G401.6 (cell line): ENCODE results near the gene OR51B2.
"Not testable (repeated sequence)": the region's sequence is repeated elsewhere in the genome, so short reads cannot be mapped to it uniquely, and the experiment has no call there.

Experiments used
- FAIRE-seq: peaks from 2 replicates; lab custom pipeline; 2012; peaks lifted over from hg19 to GRCh38; lab: Jason Lieb, UNC

Gene OR51B2

DNA sequence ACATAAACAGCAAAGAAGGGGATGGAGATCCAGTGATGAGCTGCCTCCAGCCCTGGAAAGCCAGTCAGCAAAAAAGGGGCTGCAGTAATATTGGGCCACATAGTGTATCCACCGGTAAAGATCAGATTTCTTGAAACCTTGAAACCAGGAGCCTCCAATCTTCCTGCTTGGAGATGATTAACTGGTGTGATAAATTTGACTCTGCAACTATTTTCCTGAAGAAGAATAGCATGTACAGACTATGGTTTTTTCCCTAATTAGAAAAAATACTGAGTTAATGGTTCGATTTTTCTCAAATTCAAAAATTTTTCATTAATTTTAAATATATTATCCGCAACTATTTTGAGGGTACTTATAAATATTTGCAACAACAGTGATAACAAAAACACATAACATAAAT is at the start of gene OR51B2:
OR51B2 (minus strand) TSS at position 101 of the 400 bp plus-strand sequence; CDS start at position 101, 0 bp downstream.
- FAIRE-seq: no peak

- FAIRE-seq: no peak
Observed at GRCh38 chr11:5369789-5370188, 45.7 kb upstream of the OR51B2 start.

GRCh38 chr11:5368502-5369043 is 44.5 kb upstream of the OR51B2 start:
- FAIRE-seq: no peak

GRCh38 chr11:5367448-5368074 is 43.5 kb upstream of the OR51B2 start:
- no peak for FAIRE-seq

DNA sequence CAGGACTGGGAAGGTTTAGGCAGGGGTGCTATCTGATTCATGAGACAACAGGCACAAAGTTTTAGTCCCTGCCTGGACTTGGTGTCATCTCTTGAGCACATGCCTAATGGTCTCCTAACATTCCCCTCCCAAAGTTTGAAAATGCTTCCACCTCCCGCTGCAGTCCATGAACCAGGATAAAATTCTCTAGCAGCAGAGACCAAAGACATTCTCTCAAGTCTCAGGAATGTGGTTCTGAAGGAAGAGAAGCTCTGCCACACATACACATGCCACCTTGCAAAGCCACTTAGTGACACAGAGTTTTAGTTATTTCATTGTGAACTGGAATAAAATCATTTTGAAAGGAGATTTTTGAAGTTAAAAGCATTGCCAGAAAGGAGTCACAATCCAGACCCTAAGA is 42.8 kb upstream of the OR51B2 start:
- FAIRE-seq: no peak

DNA sequence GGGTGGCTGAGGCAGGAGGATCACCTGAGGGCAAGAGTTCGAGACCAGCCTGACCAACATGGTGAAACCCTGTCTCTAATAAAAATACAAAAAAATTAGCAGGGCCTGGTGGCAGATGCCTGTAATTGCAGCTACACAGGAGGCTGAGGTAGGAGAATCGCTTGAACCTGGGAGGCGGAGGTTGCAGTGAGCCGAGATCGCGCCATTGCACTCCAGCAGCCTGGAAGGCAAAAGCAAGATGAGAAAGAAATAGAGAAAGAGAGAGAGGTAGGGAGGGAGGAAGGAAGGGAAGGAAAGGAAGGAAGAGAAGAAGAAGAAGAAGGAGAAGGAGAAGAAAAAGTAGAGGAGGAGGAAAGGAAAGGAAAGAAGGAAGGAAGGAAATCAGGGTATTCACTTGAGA is 42.3 kb upstream of the OR51B2 start:
- FAIRE-seq: not testable (repeated sequence)

- no peak for FAIRE-seq
Observed at GRCh38 chr11:5364214-5364613, 40.1 kb upstream of the OR51B2 start.

- FAIRE-seq: no peak
Observed at GRCh38 chr11:5363679-5364078, 39.6 kb upstream of the OR51B2 start.

- FAIRE-seq: no peak
Observed at GRCh38 chr11:5362017-5362625, 38.0 kb upstream of the OR51B2 start.

DNA sequence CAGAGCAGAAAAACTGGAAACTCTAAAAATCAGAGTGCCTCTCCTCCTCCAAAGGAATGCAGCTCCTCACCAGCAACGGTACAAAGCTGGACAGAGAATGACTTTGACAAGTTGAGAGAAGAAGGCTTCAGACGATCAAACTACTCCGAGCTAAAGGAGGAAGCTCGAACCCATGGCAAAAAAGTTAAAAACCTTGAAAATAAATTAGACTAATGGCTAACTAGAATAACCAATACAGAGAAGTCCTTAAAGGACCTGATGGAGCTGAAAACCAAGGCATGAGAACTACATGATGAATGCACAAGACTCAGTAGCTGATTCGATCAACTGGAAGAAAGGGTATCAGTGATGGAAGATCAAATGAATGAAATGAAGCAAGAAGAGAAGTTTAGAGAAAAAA is 31.9 kb upstream of the OR51B2 start:
- FAIRE-seq: not testable (repeated sequence)

GRCh38 chr11:5351208-5351607 is 27.1 kb upstream of the OR51B2 start, which contains the start of gene OR51B6:
OR51B6 (plus strand) TSS chr11:5351508; CDS start chr11:5351508, 0 bp downstream.
- FAIRE-seq: no peak

DNA sequence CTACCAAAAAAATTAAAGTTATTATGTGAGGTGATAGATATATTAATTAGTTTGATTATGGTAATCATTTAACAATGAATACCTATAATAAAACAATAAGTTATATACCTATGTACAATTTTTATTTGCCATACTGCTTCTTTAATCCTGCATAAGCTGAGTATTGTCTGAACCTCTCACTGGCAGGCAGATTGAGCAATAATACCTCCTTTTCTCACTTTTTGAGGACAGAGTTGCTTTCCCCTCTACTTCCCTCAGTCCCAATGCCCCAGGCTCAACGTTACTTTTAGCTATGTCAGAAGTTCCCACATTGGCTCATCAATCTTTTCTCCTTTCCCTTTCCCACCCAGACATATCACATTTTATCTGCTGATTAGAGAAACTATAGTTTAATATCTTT is 25.5 kb upstream of the OR51B2 start:
- FAIRE-seq: no peak

GRCh38 chr11:5348551-5349194 is 24.6 kb upstream of the OR51B2 start:
- FAIRE-seq: no peak

GRCh38 chr11:5345831-5346230 is 21.7 kb upstream of the OR51B2 start:
- FAIRE-seq: no peak

- FAIRE-seq: no peak
Observed at GRCh38 chr11:5343474-5344335, 19.6 kb upstream of the OR51B2 start, which contains the start of gene OR51B5. OR51B5 (minus strand) TSS chr11:5343524; CDS start chr11:5343524, 0 bp downstream.

DNA sequence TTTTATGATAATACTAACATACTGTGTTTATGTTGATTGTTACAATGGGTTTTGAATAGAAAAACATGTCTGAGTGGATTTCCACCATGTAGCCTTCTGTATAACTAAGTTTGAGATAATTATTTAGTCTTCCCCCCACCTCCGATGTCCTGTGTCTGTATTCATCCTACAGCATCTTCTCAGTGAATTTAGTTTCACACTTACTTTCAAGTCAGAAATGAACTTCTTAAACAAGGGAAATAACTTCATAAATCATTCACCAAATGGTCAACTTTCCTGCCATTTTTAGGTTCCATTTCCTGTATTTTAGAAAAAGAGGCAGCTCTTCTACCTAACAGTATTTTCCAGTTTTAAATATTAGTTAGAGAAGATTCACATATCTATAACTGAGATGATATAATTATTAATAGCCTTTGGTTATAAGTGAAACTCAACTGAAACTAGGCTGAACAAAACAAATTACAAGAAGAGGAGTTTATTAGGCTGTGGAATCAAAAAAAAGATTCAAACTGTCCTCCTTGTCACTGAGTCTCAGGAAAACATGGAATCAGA is 15.8 kb upstream of the OR51B2 start:
- no peak for FAIRE-seq

GRCh38 chr11:5337253-5337652 is 13.2 kb upstream of the OR51B2 start:
- FAIRE-seq: not testable (repeated sequence)

DNA sequence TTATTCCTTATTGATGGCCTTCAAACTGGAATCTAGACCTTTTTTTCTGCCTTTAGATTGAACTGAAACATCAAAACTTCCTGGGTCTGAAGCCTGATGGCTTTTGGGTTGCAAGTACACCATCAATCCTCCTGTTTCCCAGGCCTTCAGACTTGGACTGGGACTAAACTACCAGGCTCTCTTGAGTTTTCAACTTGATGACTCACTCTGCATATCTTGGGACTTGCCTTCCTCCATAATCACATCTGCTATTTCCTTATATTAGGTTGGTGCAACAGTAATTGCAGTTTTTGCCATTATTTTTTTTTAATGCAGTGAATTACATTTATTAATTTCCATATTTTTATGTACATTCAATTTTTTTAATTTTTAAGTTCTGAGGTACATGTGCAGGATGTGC is 12.2 kb upstream of the OR51B2 start:
- no peak for FAIRE-seq

DNA sequence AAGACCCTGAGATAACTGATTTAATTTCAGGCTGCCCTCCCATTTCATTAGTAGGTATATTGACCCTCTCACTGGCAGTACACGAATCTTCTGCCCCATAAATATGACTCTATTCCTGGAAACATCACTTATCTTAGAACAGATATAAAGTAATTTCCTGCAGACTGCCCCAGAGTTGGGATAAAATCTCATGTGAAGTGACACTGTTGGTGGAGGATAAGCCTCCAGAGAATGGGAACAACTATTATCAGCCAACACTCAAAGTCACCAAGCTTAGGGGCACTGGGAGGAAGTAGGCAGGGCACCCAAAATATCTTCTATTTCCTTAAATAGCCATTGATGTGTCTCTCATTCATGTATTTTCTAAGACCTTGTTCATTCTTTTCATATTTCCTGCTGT is 11.1 kb upstream of the OR51B2 start:
- no peak for FAIRE-seq

GRCh38 chr11:5317292-5317691 is 6.8 kb downstream of the OR51B2 start:
- FAIRE-seq: no peak

DNA sequence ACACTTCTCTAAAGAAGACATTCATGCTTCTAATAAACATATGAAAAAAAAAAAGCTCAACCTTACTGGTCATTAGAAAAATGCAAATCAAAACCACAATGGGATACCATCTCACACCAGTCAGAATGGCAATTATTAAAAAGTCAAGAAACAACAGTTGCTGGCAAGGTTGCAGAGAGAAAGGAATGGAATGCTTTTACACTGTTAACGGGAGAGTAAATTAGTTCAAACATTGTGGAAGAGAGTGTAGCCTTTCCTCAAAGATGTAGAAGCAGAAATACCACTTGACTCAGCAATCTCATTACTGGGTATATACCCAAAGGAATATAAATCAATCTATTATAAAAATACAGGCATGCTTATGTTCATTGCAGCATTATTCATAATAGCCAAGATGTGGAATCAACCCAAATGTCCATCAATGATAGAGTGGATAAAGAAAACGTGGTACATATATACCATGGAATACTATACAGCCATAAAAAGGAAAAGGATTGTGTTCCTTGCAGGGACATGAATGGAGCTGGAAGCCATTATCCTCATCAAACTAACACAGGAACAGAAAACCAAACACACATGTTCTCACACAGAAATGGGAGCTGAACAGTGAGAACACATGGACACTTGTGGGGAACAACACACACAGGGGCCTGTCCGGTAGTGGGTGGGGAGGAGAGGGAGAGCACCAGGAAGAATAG is 10.6 kb downstream of the OR51B2 start:
- not testable (repeated sequence) for FAIRE-seq
